H9 (cell line): ENCODE results near the gene OTP. TPM values are rescaled to one million over a fixed set of nuclear protein-coding genes. Genes with fewer than 3 reads are reported as not detected.

Source experiments
- DNase-seq: peaks from one replicate; pipeline ENCODE4 v3.0.0-alpha.2; 2017
- H2AFZ ChIP-seq: one replicate; pipeline ENCODE4 v1.6.1; 2013; ENCODE audit warnings: mild to moderate bottlenecking, low read length, control low read depth, moderate library complexity
- H2AK5ac ChIP-seq: 2 replicates; pipeline ENCODE4 v1.6.1; 2013; ENCODE audit warnings: low read length, control low read depth, mixed read lengths; ENCODE audit not compliant: insufficient read length
- H2BK120ac ChIP-seq: one replicate; pipeline ENCODE4 v1.6.1; 2013; ENCODE audit warnings: low read depth, mild to moderate bottlenecking, low read length, control low read depth, inconsistent platforms; ENCODE audit not compliant: poor library complexity, severe bottlenecking
- H2BK12ac ChIP-seq: 2 replicates; pipeline ENCODE4 v1.6.1; 2013; ENCODE audit warnings: low read length, control low read depth, mixed read lengths, low read depth; ENCODE audit not compliant: insufficient read length
- H2BK15ac ChIP-seq: 2 replicates; pipeline ENCODE4 v1.6.1; 2013; ENCODE audit warnings: low read depth, low read length, control low read depth
- H2BK20ac ChIP-seq: one replicate; pipeline ENCODE4 v1.6.1; 2013; ENCODE audit warnings: low read depth, mild to moderate bottlenecking, low read length, control low read depth, inconsistent platforms; ENCODE audit not compliant: poor library complexity, severe bottlenecking
- H2BK5ac ChIP-seq: 2 replicates; pipeline ENCODE4 v1.6.1; 2013; ENCODE audit warnings: low read length, control low read depth, mixed read lengths; ENCODE audit not compliant: insufficient read length
- H3K14ac ChIP-seq: 2 replicates; pipeline ENCODE4 v1.6.1; 2013; ENCODE audit warnings: low read length, control low read depth; ENCODE audit not compliant: insufficient read depth
- H3K18ac ChIP-seq: 2 replicates; pipeline ENCODE4 v1.6.1; 2013; ENCODE audit warnings: low read depth, mild to moderate bottlenecking, mixed read lengths, low read length, control low read depth; ENCODE audit not compliant: insufficient read length
- H3K23ac ChIP-seq: 2 replicates; pipeline ENCODE4 v1.6.1; 2013; ENCODE audit warnings: low read length, control low read depth, mixed read lengths, low read depth; ENCODE audit not compliant: insufficient read length
- H3K23me2 ChIP-seq: 2 replicates; pipeline ENCODE4 v1.6.1; 2013; ENCODE audit warnings: low read depth, mild to moderate bottlenecking, mixed read lengths, low read length, control low read depth; ENCODE audit not compliant: insufficient read length, poor library complexity, severe bottlenecking
- H3K27ac ChIP-seq: 2 replicates; pipeline ENCODE4 v1.5.1; 2013; ENCODE audit warnings: low read length, control low read depth, mixed read lengths, low read depth; ENCODE audit not compliant: insufficient read length
- H3K27me3 ChIP-seq: 2 replicates; pipeline ENCODE4 v1.6.1; 2013; ENCODE audit warnings: low read length, control low read depth, inconsistent platforms; ENCODE audit not compliant: insufficient read depth
- H3K4ac ChIP-seq: 2 replicates; pipeline ENCODE4 v1.6.1; 2013; ENCODE audit warnings: low read depth, mild to moderate bottlenecking, control low read depth, inconsistent platforms, low read length, moderate library complexity
- H3K4me1 ChIP-seq: 2 replicates; pipeline ENCODE4 v1.6.1; 2013; ENCODE audit warnings: low read length, control low read depth, inconsistent platforms; ENCODE audit not compliant: insufficient read depth
- H3K4me2 ChIP-seq: 2 replicates; pipeline ENCODE4 v1.6.1; 2013; ENCODE audit warnings: low read length, control low read depth, mixed read lengths; ENCODE audit not compliant: insufficient read length, insufficient read depth
- H3K56ac ChIP-seq: 2 replicates; pipeline ENCODE4 v1.6.1; 2013; ENCODE audit warnings: low read depth, mild to moderate bottlenecking, mixed read lengths, low read length, control low read depth; ENCODE audit not compliant: insufficient read length
- H3K79me1 ChIP-seq: 2 replicates; pipeline ENCODE4 v1.6.1; 2013; ENCODE audit warnings: low read depth, mild to moderate bottlenecking, moderate library complexity, low read length, control low read depth, inconsistent platforms; ENCODE audit not compliant: insufficient read depth, poor library complexity, severe bottlenecking
- H3K79me2 ChIP-seq: 2 replicates; pipeline ENCODE4 v1.6.1; 2013; ENCODE audit warnings: low read length, control low read depth, inconsistent platforms; ENCODE audit not compliant: insufficient read depth
- H3K9ac ChIP-seq: 2 replicates; pipeline ENCODE4 v1.6.1; 2013; ENCODE audit warnings: low read length, control low read depth, mixed read lengths; ENCODE audit not compliant: insufficient read length; ENCODE audit errors: extremely low read depth
- H3K9me3 ChIP-seq: one replicate; pipeline ENCODE4 v1.6.1; 2013; ENCODE audit warnings: low read depth, low read length, inconsistent platforms; ENCODE audit not compliant: control insufficient read depth
- H3T11ph ChIP-seq: one replicate; pipeline ENCODE4 v1.6.1; 2013; ENCODE audit warnings: mild to moderate bottlenecking, low read length, control low read depth, inconsistent platforms
- H4K20me1 ChIP-seq: one replicate; pipeline ENCODE4 v1.6.1; 2013; ENCODE audit not compliant: control insufficient read depth, insufficient read length, insufficient read depth
- H4K5ac ChIP-seq: 2 replicates; pipeline ENCODE4 v1.6.1; 2013; ENCODE audit warnings: low read depth, mild to moderate bottlenecking, mixed read lengths, low read length, control low read depth; ENCODE audit not compliant: insufficient read length
- H4K8ac ChIP-seq: replicated peaks from 2 replicates; pipeline ENCODE4 v1.6.1; 2013; ENCODE audit warnings: low read length, control low read depth, mixed read lengths, low read depth; ENCODE audit not compliant: insufficient read length
- H4K91ac ChIP-seq: 2 replicates; pipeline ENCODE4 v1.6.1; 2013; ENCODE audit warnings: low read depth, mild to moderate bottlenecking, moderate library complexity, mixed read lengths, low read length, control low read depth; ENCODE audit not compliant: insufficient read length
- H3K27ac Mint-ChIP-seq, 3 experiments: 2 replicates in 2 of 3; 3 replicates in 1 of 3; pipeline ENCODE4 v1.8.0; 2020 to 2021; ENCODE audit warnings: mixed read lengths in 3 of 3, mild to moderate bottlenecking in 1 of 3, moderate library complexity in 1 of 3
- H3K27me3 Mint-ChIP-seq: 2 replicates; pipeline ENCODE4 v1.8.0; 2021; ENCODE audit warnings: low read depth, mild to moderate bottlenecking, moderate library complexity, mixed read lengths
- H3K36me3 Mint-ChIP-seq, 3 experiments: 2 replicates in 2 of 3; 3 replicates in 1 of 3; pipeline ENCODE4 v1.8.0; 2020 to 2021; ENCODE audit warnings: low read depth in 3 of 3, mixed read lengths in 3 of 3; ENCODE audit not compliant: insufficient read depth in 1 of 3
- H3K4me1 Mint-ChIP-seq, 2 experiments: 2 replicates each; pipeline ENCODE4 v1.8.0; 2020; ENCODE audit warnings: mixed read lengths in 2 of 2
- H3K4me3 Mint-ChIP-seq, 2 experiments: 2 replicates in 1 of 2; 3 replicates in 1 of 2; pipeline ENCODE4 v1.8.0; 2020 to 2021; ENCODE audit warnings: mild to moderate bottlenecking in 2 of 2, mixed read lengths in 2 of 2, moderate library complexity in 1 of 2
- H3K9me3 Mint-ChIP-seq, 2 experiments: 2 replicates in 1 of 2; 3 replicates in 1 of 2; pipeline ENCODE4 v1.8.0; 2020; ENCODE audit warnings: mild to moderate bottlenecking in 2 of 2, mixed read lengths in 2 of 2, moderate library complexity in 1 of 2
- CTCF ChIP-seq: fragments of 200-600 bp; sonication (generic); conservative IDR thresholded peaks from 3 replicates; pipeline ENCODE4 v1.8.0; 2021; ENCODE audit warnings: antibody characterized with exemption, mild to moderate bottlenecking
- WGBS: extraction: QIAGEN DNeasy Blood & Tissue Kit; methylation state at CpG from one replicate; pipeline ENCODE4 v1.1.7; 2013; ENCODE audit warnings: missing lambda C conversion rate, low lambda C conversion rate, mixed read lengths; ENCODE audit not compliant: insufficient read length; ENCODE audit errors: extremely low coverage; 5-methylcytosine and 5-hydroxymethylcytosine counted together
- total RNA-seq: library from RNA; stranded (reverse); gene quantifications from 2 replicates; pipeline ENCODE4 v1.2.1, GENCODE V29; 2021

The OTP gene
- total RNA-seq, 1 experiment from 2014 or later = not detected

GRCh38 chr5:77628840-77629508, 9.5 kb downstream of the OTP start:
- H3K18ac ChIP-seq = no peak overlapping the region
- no peak overlapping the region for H4K91ac ChIP-seq
- DNase-seq = no peak
- H3K4me3 Mint-ChIP-seq = peak overlapping the region in 1 of 2 experiments; percentile 86; a peak in 4 of 5 replicates
- no peak overlapping the region for H2BK5ac ChIP-seq
- H3K27me3 Mint-ChIP-seq = peaks cover 99% of the 10 kb centered on the region
- no peak overlapping the region for H3K14ac ChIP-seq
- H3K23me2 ChIP-seq = peaks cover 5% of the 10 kb centered on the region
- no CpG with 5 or more reads among the region's 13 CpGs for WGBS
- peak; percentile 22; the same call in 1 of the 3 replicates for TF ChIP-seq CTCF
- H3K4me1 ChIP-seq = no peaks in the 10 kb centered on the region; the same call in 1 of the 2 replicates
- peak overlapping the region; percentile 33 for H3K4me2 ChIP-seq
- peaks cover 74% of the 10 kb centered on the region for H3K27me3 ChIP-seq
- no peak overlapping the region for H2AFZ ChIP-seq
- no peak overlapping the region for H2AK5ac ChIP-seq
- H3K9me3 ChIP-seq = no peaks in the 10 kb centered on the region
- no peak overlapping the region for H2BK20ac ChIP-seq
- H2BK120ac ChIP-seq = no peak overlapping the region
- H3K9ac ChIP-seq = no peak overlapping the region
- no peak overlapping the region for H2BK12ac ChIP-seq
- H3K23ac ChIP-seq = no peak overlapping the region
- H3K9me3 Mint-ChIP-seq = peaks cover 0 to 16% of the 10 kb centered on the region in 2 experiments; a peak in 3 of 5 replicates
- H3T11ph ChIP-seq = no peak overlapping the region
- H3K4me1 Mint-ChIP-seq = peaks cover 19 to 33% of the 10 kb centered on the region in 2 experiments
- H4K8ac ChIP-seq = no peak overlapping the region
- H3K36me3 Mint-ChIP-seq = no peaks in the 10 kb centered on the region; a peak in 2 of 7 replicates
- no peaks in the 10 kb centered on the region for H3K79me2 ChIP-seq
- no peaks in the 10 kb centered on the region for H3K79me1 ChIP-seq
- no peak overlapping the region for H3K27ac ChIP-seq
- no peak overlapping the region for H2BK15ac ChIP-seq
- H3K4ac ChIP-seq = no peak overlapping the region
- H4K20me1 ChIP-seq = no peaks in the 10 kb centered on the region
- no peak overlapping the region for H4K5ac ChIP-seq
- H3K27ac Mint-ChIP-seq = no peak overlapping the region
- H3K56ac ChIP-seq = no peak overlapping the region
